DND-41 (cell line): ENCODE results near the gene KNDC1.

ENCODE experiments used
- ATAC-seq: fragments of 200-7000 bp; cut with Tn5 transposase; 3 replicates; pipeline ENCODE4 v1.9.1; 2021; ENCODE audit warnings: low read depth; ENCODE audit not compliant: insufficient read depth
- DNase-seq: peaks from one replicate; pipeline ENCODE4 v3.0.0-alpha.2; 2020
- H2AFZ ChIP-seq: 2 replicates; pipeline ENCODE4 v1.6.0; 2012; ENCODE audit warnings: low read depth, low read length
- H3K27ac ChIP-seq: 2 replicates; pipeline ENCODE4 v1.5.1; 2012; ENCODE audit warnings: low read length, inconsistent platforms
- H3K27me3 ChIP-seq: fragments of 200-600 bp; sonication (generic); 2 replicates; pipeline ENCODE4 v1.6.0; 2012; ENCODE audit warnings: low read length, mild to moderate bottlenecking, inconsistent platforms; ENCODE audit not compliant: insufficient read depth, poor library complexity
- H3K36me3 ChIP-seq: 2 replicates; pipeline ENCODE4 v1.5.1; 2012; ENCODE audit warnings: low read length, inconsistent platforms; ENCODE audit not compliant: insufficient read depth
- H3K4me1 ChIP-seq: 2 replicates; pipeline ENCODE4 v1.5.1; 2012; ENCODE audit warnings: mild to moderate bottlenecking, low read length; ENCODE audit not compliant: insufficient read depth
- H3K4me2 ChIP-seq: 2 replicates; pipeline ENCODE4 v1.6.0; 2012; ENCODE audit warnings: mild to moderate bottlenecking, moderate library complexity, low read length, inconsistent platforms; ENCODE audit not compliant: insufficient read depth
- H3K4me3 ChIP-seq, 2 experiments: fragments of 200-600 bp in 1 of 2; shearing (Covaris generic) in 1 of 2; 2 replicates each; pipeline ENCODE4 v1.5.1; 2012 to 2016; ENCODE audit warnings: inconsistent platforms in 2 of 2, low read length in 2 of 2, mild to moderate bottlenecking in 2 of 2, low read depth in 1 of 2, moderate library complexity in 1 of 2
- H3K79me2 ChIP-seq: 2 replicates; pipeline ENCODE4 v1.6.0; 2012; ENCODE audit warnings: low read length, inconsistent platforms; ENCODE audit not compliant: insufficient read depth
- H3K9ac ChIP-seq: 2 replicates; pipeline ENCODE4 v1.6.0; 2012; ENCODE audit warnings: low read depth, mild to moderate bottlenecking, inconsistent platforms, low read length, moderate library complexity
- H3K9me3 ChIP-seq: 2 replicates; pipeline ENCODE4 v1.5.1; 2012; ENCODE audit warnings: low read length, moderate library complexity, mild to moderate bottlenecking, inconsistent platforms; ENCODE audit not compliant: insufficient read depth, severe bottlenecking
- H4K20me1 ChIP-seq: 2 replicates; pipeline ENCODE4 v1.6.0; 2012; ENCODE audit warnings: low read length; ENCODE audit not compliant: insufficient read depth
- CTCF ChIP-seq: IDR thresholded peaks from 2 replicates; pipeline ENCODE4 v1.5.1; 2012; ENCODE audit warnings: borderline replicate concordance, low read length, moderate library complexity, mild to moderate bottlenecking; ENCODE audit not compliant: poor library complexity, severe bottlenecking; ENCODE audit errors: extremely low read depth
- EZH2 ChIP-seq: IDR thresholded peaks from 3 replicates; pipeline ENCODE4 v1.6.1; 2012; ENCODE audit warnings: borderline replicate concordance, low read depth, mild to moderate bottlenecking, moderate library complexity, low read length, inconsistent platforms; ENCODE audit not compliant: severe bottlenecking

Gene KNDC1

GRCh38 chr10:133201948-133202725 lies 42.1 kb downstream of the KNDC1 start:
- no peaks in the 10 kb centered on the region for H3K27me3 ChIP-seq
- no peaks in the 10 kb centered on the region for H3K9me3 ChIP-seq
- TF ChIP-seq CTCF (no peak), EZH2 (no peak)
- H3K4me1 ChIP-seq = no peaks in the 10 kb centered on the region
- DNase-seq (no peak), ATAC-seq (no peak)
- no peak overlapping the region for H2AFZ ChIP-seq
- no peaks in the 10 kb centered on the region for H3K36me3 ChIP-seq
- H3K4me3 ChIP-seq = no peak overlapping the region
- no peaks in the 10 kb centered on the region for H3K79me2 ChIP-seq
- H3K4me2 ChIP-seq = no peak overlapping the region
- H3K9ac ChIP-seq = no peak overlapping the region
- H4K20me1 ChIP-seq = no peaks in the 10 kb centered on the region; the same call in 1 of the 2 replicates
- H3K27ac ChIP-seq = no peak overlapping the region

GRCh38 chr10:133202778-133203651 lies 43.0 kb downstream of the KNDC1 start:
- Histone ChIP-seq H3K4me2 (no peak overlapping the region), H3K9me3 (no peaks in the 10 kb centered on the region), H2AFZ (no peak overlapping the region), H3K27ac (no peak overlapping the region), H3K36me3 (no peaks in the 10 kb centered on the region), H3K27me3 (no peaks in the 10 kb centered on the region), H3K4me3 (no peak overlapping the region), H3K79me2 (no peaks in the 10 kb centered on the region), H3K9ac (no peak overlapping the region), H4K20me1 (no peaks in the 10 kb centered on the region), H3K4me1 (no peaks in the 10 kb centered on the region)
- no peak for ATAC-seq
- TF ChIP-seq EZH2 (no peak), CTCF (no peak)
- no peak for DNase-seq

GRCh38 chr10:133203652-133204195 lies 43.7 kb downstream of the KNDC1 start:
- Histone ChIP-seq H3K9ac (no peak overlapping the region), H3K36me3 (no peaks in the 10 kb centered on the region), H3K27me3 (no peaks in the 10 kb centered on the region), H3K27ac (no peak overlapping the region), H3K79me2 (no peaks in the 10 kb centered on the region), H3K4me2 (no peak overlapping the region), H3K4me1 (no peaks in the 10 kb centered on the region), H4K20me1 (no peaks in the 10 kb centered on the region), H3K9me3 (no peaks in the 10 kb centered on the region), H3K4me3 (no peak overlapping the region), H2AFZ (no peak overlapping the region)
- TF ChIP-seq CTCF = no peak
- TF ChIP-seq EZH2 = no peak
- ATAC-seq (no peak), DNase-seq (no peak)
